ENCODE data around the gene TRMT10A. TPM values are rescaled to one million over a fixed set of nuclear protein-coding genes. Genes with fewer than 3 reads are reported as not detected.

Gene TRMT10A
- polyA plus RNA-seq, 1 donor from 2014 or later: 10.5 TPM

DNA sequence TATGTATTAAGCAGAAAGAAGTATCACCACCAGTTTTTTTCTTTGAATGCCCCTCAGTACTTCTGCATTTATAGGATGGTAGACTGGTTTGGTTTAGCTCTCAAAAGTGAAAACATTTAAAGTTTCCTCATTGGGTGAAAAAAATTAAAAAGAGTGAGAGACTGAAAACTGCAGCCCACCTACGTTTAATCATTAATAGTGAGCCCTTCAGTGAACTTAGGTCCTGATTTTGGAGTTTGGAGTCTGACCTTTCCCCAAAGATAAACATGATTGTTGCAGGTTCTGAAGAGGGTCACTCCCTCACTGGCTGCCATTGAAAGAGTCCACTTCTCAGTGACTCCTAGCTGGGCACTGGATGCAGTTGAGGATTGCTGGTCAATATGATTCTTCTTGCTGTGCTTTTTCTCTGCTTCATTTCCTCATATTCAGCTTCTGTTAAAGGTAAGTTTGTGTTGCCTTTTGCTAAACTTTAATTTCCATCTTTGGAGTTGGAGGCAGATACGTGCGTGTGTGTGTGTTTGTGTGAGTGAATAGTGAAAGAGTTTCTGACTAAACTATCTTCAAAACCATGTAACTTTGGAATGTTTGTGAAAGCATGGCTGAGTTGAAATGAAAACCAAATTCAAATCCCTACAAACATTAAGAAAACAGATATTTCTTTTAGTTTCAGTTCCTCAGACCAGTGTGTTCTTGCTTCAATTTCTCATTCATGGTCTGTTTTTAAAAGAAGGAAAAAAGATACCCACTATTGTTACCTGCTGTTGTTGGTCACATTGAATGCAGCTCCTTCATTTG is 10.9 kb upstream of the TRMT10A start, which contains the start of gene MTTP:
Gene MTTP, plus strand, starts transcription at position 295 of the 795 bp plus-strand sequence. Its CDS starts 86 bp downstream, at position 381.
- no peak within 1 kb of the TSS for H3K4me3 ChIP-seq (ENCODE audit: low read length)
- H3K9me3 ChIP-seq (ENCODE audit: low read length): no peaks in the 10 kb centered on the region
- no peaks in the 10 kb centered on the region for H3K9me2 ChIP-seq (ENCODE audit: insufficient read depth, low read length)
- no peak for TF ChIP-seq RAD21 (conservative IDR thresholded peaks at IDR 0.05)
- TF ChIP-seq MXI1 (conservative IDR thresholded peaks at IDR 0.05; ENCODE audit: poor library complexity, severe bottlenecking): no peak
- TF ChIP-seq, protein P1, sequence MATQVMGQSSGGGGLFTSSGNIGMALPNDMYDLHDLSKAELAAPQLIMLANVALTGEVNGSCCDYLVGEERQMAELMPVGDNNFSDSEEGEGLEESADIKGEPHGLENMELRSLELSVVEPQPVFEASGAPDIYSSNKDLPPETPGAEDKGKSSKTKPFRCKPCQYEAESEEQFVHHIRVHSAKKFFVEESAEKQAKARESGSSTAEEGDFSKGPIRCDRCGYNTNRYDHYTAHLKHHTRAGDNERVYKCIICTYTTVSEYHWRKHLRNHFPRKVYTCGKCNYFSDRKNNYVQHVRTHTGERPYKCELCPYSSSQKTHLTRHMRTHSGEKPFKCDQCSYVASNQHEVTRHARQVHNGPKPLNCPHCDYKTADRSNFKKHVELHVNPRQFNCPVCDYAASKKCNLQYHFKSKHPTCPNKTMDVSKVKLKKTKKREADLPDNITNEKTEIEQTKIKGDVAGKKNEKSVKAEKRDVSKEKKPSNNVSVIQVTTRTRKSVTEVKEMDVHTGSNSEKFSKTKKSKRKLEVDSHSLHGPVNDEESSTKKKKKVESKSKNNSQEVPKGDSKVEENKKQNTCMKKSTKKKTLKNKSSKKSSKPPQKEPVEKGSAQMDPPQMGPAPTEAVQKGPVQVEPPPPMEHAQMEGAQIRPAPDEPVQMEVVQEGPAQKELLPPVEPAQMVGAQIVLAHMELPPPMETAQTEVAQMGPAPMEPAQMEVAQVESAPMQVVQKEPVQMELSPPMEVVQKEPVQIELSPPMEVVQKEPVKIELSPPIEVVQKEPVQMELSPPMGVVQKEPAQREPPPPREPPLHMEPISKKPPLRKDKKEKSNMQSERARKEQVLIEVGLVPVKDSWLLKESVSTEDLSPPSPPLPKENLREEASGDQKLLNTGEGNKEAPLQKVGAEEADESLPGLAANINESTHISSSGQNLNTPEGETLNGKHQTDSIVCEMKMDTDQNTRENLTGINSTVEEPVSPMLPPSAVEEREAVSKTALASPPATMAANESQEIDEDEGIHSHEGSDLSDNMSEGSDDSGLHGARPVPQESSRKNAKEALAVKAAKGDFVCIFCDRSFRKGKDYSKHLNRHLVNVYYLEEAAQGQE (IDR thresholded peaks at IDR 0.05; ENCODE audit: borderline replicate concordance): no peak
- no peak for TF ChIP-seq EZH2 (IDR thresholded peaks at IDR 0.05; ENCODE audit: borderline replicate concordance, insufficient read depth, low read length, poor library complexity, severe bottlenecking)
- TF ChIP-seq, protein P2, sequence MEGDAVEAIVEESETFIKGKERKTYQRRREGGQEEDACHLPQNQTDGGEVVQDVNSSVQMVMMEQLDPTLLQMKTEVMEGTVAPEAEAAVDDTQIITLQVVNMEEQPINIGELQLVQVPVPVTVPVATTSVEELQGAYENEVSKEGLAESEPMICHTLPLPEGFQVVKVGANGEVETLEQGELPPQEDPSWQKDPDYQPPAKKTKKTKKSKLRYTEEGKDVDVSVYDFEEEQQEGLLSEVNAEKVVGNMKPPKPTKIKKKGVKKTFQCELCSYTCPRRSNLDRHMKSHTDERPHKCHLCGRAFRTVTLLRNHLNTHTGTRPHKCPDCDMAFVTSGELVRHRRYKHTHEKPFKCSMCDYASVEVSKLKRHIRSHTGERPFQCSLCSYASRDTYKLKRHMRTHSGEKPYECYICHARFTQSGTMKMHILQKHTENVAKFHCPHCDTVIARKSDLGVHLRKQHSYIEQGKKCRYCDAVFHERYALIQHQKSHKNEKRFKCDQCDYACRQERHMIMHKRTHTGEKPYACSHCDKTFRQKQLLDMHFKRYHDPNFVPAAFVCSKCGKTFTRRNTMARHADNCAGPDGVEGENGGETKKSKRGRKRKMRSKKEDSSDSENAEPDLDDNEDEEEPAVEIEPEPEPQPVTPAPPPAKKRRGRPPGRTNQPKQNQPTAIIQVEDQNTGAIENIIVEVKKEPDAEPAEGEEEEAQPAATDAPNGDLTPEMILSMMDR (IDR thresholded peaks at IDR 0.05; ENCODE audit: poor library complexity, severe bottlenecking): no peak
- no peak for TF ChIP-seq TAF1 (IDR thresholded peaks at IDR 0.05; ENCODE audit: low read depth)
- TF ChIP-seq EP300 (conservative IDR thresholded peaks at IDR 0.05; ENCODE audit: poor library complexity, severe bottlenecking): no peak
- TF ChIP-seq POLR2AphosphoS5 (IDR thresholded peaks at IDR 0.05): no peak
- H2AFZ ChIP-seq (ENCODE audit: low read depth, low read length): no peak within 1 kb of the TSS
- H3K4me2 ChIP-seq (ENCODE audit: low read length): no peak within 1 kb of the TSS
- no peaks in the 10 kb centered on the region for H3F3A ChIP-seq (ENCODE audit: insufficient read depth, low read length, poor library complexity, severe bottlenecking)
- H3K27ac ChIP-seq (ENCODE audit: low read length): no peak within 1 kb of the TSS
- H3K36me3 ChIP-seq (ENCODE audit: insufficient read depth, low read length): no peaks in the 10 kb centered on the region
- no peaks in the 10 kb centered on the region for H4K20me1 ChIP-seq (ENCODE audit: insufficient read depth)
- H3K9ac ChIP-seq (ENCODE audit: low read length): no peak within 1 kb of the TSS
- H3K27me3 ChIP-seq (ENCODE audit: insufficient read depth, low read depth, low read length): no peaks in the 10 kb centered on the region
- no peaks in the 10 kb centered on the region for H3K79me2 ChIP-seq (replicated peaks; ENCODE audit: insufficient read depth, low read length)

DNA sequence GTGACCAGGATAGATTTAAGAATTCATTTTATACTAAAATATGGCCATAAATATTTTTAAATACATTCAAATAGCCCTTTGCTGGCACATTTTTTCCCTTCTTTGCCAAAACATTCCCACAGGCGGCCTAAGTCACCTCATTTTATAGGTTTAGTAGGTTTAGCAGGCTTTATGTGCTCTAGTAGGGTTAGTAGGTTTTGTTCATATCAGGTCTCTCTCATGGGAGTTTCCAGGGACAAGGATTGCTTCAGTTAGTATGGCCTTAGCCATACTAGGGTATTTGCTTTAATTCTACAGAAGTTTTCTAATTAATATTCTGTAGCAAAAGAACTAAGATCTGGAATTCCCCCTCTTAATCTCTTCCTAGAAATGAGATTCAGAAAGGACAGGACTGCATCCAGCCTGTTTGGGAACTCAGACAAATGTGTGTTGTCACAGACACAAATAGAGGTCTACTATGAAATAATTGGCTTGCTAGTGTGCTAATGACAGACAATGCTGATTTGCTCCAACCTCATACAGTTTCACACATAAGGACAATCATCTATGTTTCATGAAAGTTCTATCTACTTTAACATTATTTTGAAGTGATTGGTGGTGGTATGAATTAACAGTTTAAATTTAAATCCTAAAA is 10.0 kb upstream of the TRMT10A start:
- Histone ChIP-seq H3K9ac (ENCODE audit: low read length) (no peak overlapping the region), H3K27ac (ENCODE audit: low read length) (no peak overlapping the region)

More for the DNA sequence above, 10.0 kb upstream of the TRMT10A start:
- Histone ChIP-seq H3K4me2 (ENCODE audit: low read length) (no peak overlapping the region), H3K9me2 (ENCODE audit: insufficient read depth, low read length) (no peaks in the 10 kb centered on the region), H3K9me3 (ENCODE audit: low read length) (no peaks in the 10 kb centered on the region), H3K4me3 (ENCODE audit: low read length) (no peak overlapping the region), H4K20me1 (ENCODE audit: insufficient read depth) (no peaks in the 10 kb centered on the region), H3K27me3 (ENCODE audit: insufficient read depth, low read depth, low read length) (no peaks in the 10 kb centered on the region), H3K36me3 (ENCODE audit: insufficient read depth, low read length) (no peaks in the 10 kb centered on the region), H3F3A (ENCODE audit: insufficient read depth, low read length, poor library complexity, severe bottlenecking) (no peaks in the 10 kb centered on the region), H2AFZ (ENCODE audit: low read depth, low read length) (no peak overlapping the region), H3K79me2 (replicated peaks; ENCODE audit: insufficient read depth, low read length) (no peaks in the 10 kb centered on the region)
- TF ChIP-seq EP300 (conservative IDR thresholded peaks at IDR 0.05; ENCODE audit: poor library complexity, severe bottlenecking) (no peak), TAF1 (IDR thresholded peaks at IDR 0.05; ENCODE audit: low read depth) (no peak)

All from neural cell (in vitro differentiated cells).